Ovary (tissue), 9 donors: ENCODE measurements around the gene GRN. TPM values are rescaled to one million over a fixed set of nuclear protein-coding genes. Genes with fewer than 3 reads are reported as not detected.
"Not testable (repeated sequence)": the region's sequence is repeated elsewhere in the genome, so short reads cannot be mapped to it uniquely, and the experiment has no call there.

Experiments used
- DNase-seq, 5 donors: peaks; one replicate each; pipeline ENCODE4 v3.0.0-alpha.2; 2019 to 2020
- H3K27ac ChIP-seq, 2 donors: fragments of 200-600 bp; one replicate each; pipeline versions ENCODE4 v1.5.1 to v1.8.0; 2019 to 2022
- H3K27me3 ChIP-seq: fragments of 200-600 bp; one replicate; pipeline ENCODE4 v1.8.0; 2022
- H3K36me3 ChIP-seq: fragments of 200-600 bp; sonication (generic); one replicate; pipeline ENCODE4 v1.5.1; 2019
- H3K4me1 ChIP-seq: one replicate; pipeline ENCODE4 v1.8.1; 2013; ENCODE audit warnings: mild to moderate bottlenecking, moderate library complexity; ENCODE audit not compliant: insufficient read depth
- H3K4me3 ChIP-seq: fragments of 200-600 bp; sonication (generic); one replicate; pipeline ENCODE4 v1.5.1; 2017
- H3K9me3 ChIP-seq, 2 donors: fragments of 200-600 bp in 1 of 2; sonication (generic) in 1 of 2; one replicate each; pipeline versions ENCODE4 v1.5.1 to v1.8.1; 2013 to 2019; ENCODE audit warnings: mild to moderate bottlenecking in 1 of 2, moderate library complexity in 1 of 2
- CTCF ChIP-seq, 3 donors: fragments of 450-650 bp in 2 of 3; fragments of 200-600 bp in 1 of 3; IDR thresholded peaks; one replicate each; pipeline versions ENCODE4 v1.5.1 to v1.8.0; 2016 to 2022; ENCODE audit warnings: antibody characterized with exemption in 3 of 3, mild to moderate bottlenecking in 1 of 3
- EP300 ChIP-seq: sonication (generic); formaldehyde crosslinking; IDR thresholded peaks from one replicate; pipeline ENCODE4 v1.6.1; 2017; ENCODE audit warnings: antibody characterized with exemption
- POLR2A ChIP-seq: fragments of 450-650 bp; IDR thresholded peaks from one replicate; pipeline ENCODE4 v1.6.1; 2017; ENCODE audit warnings: antibody characterized with exemption, mild to moderate bottlenecking, moderate library complexity
- WGBS, 3 donors: extraction: QIAGEN DNeasy Blood & Tissue Kit in 1 of 3; methylation state at CpG; one replicate each; pipeline versions ENCODE4 v1.1.5 to v1.1.7; 2013 to 2017; 5-methylcytosine and 5-hydroxymethylcytosine counted together
- intact Hi-C, 4 donors: fragments of 100-400 bp; cut with DNase I; formaldehyde crosslinking; loops; one replicate each; pipeline versions ENCODE4 v1.11.0 to v1.15.1; 2022 to 2023
- polyA plus RNA-seq, 2 donors: library from polyadenylated mRNA; stranded (reverse); fragments of 200-250 nt in 1 of 2; fragments of 350-450 nt in 1 of 2; fragmentation: Illumina TruSeq in 1 of 2; extraction: RNeasy Lipid Tissue Mini Kit (QIAGEN cat#74804) in 1 of 2; gene quantifications; one replicate each; pipeline ENCODE4 v1.2.3, GENCODE V29; 2013 to 2014
- total RNA-seq, 7 donors: library from RNA; depleted of rRNA in 2 of 7; stranded (reverse); fragments of >200 nt in 2 of 7; fragmentation: NEBNext Ultra II Directional in 3 of 7; extraction: Animal tissue kit (Norgen Biotek cat#: 25700) in 3 of 7; gene quantifications; one replicate each; pipeline versions ENCODE4 v1.1.0 to v1.2.4, GENCODE V29; 2016 to 2023
- donor health status: DM: no; HTN: no; CAD: no; lungs with moderate emphysema.
- donor health status: DM: no; HTN: no; CAD: no.
- donor health status: Bipolar disorder and iron deficiency.
- donor health status: DM: yes; HTN: yes; CAD: no.
- donor health status: DM: no; HTN: no; CAD: no.
- donor health status: DM: yes; HTN: yes; CAD: no.

Gene GRN
- total and polyA plus RNA-seq, 9 donors: 70.6 to 173 (median 88.2) TPM

- 0 to 1% (median 1%) methylated on average over 34 to 45 of the region's 45 CpGs for WGBS, 3 donors
- H3K9me3 ChIP-seq: no peaks in the 10 kb centered on the region
- peak in 1 of 5 donors; percentile 60 for DNase-seq
- no peaks in the 10 kb centered on the region for H3K36me3 ChIP-seq
- peak overlapping the region; percentile 47 to 72 for H3K27ac ChIP-seq
- peaks cover 7% of the 10 kb centered on the region for H3K4me1 ChIP-seq
- peak overlapping the region; percentile 59 for H3K4me3 ChIP-seq
- intact Hi-C loops: no loop called here
- no peaks in the 10 kb centered on the region for H3K27me3 ChIP-seq
- TF ChIP-seq POLR2A: no peak
- TF ChIP-seq CTCF (IDR thresholded peaks at IDR 0.05): no peak
- no peak for TF ChIP-seq EP300
Observed at GRCh38 chr17:44362949-44363612, 18.0 kb downstream of the GRN start.

GRCh38 chr17:44363613-44364159 is 18.6 kb downstream of the GRN start, which contains the start of gene FAM171A2:
Gene FAM171A2 (minus strand): TSS chr17:44363853. CDS start chr17:44363714, 139 bp downstream.
- Histone ChIP-seq H3K27ac (peak within 1 kb of the TSS; percentile 47 to 72), H3K36me3 (no peaks in the 10 kb centered on the region), H3K27me3 (no peaks in the 10 kb centered on the region), H3K9me3 (no peaks in the 10 kb centered on the region), H3K4me1 (peaks cover 7% of the 10 kb centered on the region), H3K4me3 (peak within 1 kb of the TSS; percentile 59)
- TF ChIP-seq EP300 (no peak), POLR2A (peak; percentile 38), CTCF (IDR thresholded peaks at IDR 0.05) (peak; percentile 44 to 84 (median 76))
- intact Hi-C loops: no loop called here
- 0 to 2% (median 1%) methylated on average over 5 to 63 of the region's 63 CpGs for WGBS, 3 donors
- DNase-seq: peak; percentile 66 to 85 (median 75)

- H3K27me3 ChIP-seq, H3K36me3 ChIP-seq, intact Hi-C loops, H3K4me3 ChIP-seq, H3K27ac ChIP-seq, H3K9me3 ChIP-seq, H3K4me1 ChIP-seq, DNase-seq: not testable (repeated sequence)
- 81 to 88% (median 88%) methylated on average over 5 of the region's 5 CpGs for WGBS, 3 donors
Observed at GRCh38 chr17:44365051-44365450, 19.9 kb downstream of the GRN start.

GRCh38 chr17:44367231-44367979 is 22.3 kb downstream of the GRN start:
- Histone ChIP-seq H3K9me3 (no peaks in the 10 kb centered on the region), H3K36me3 (no peaks in the 10 kb centered on the region), H3K4me1 (no peaks in the 10 kb centered on the region), H3K27ac (no peak overlapping the region), H3K4me3 (no peak overlapping the region), H3K27me3 (no peaks in the 10 kb centered on the region)
- intact Hi-C loops: no loop called here
- TF ChIP-seq POLR2A: no peak
- no peak for TF ChIP-seq CTCF (IDR thresholded peaks at IDR 0.05)
- TF ChIP-seq EP300: no peak
- DNase-seq: no peak
- WGBS, 3 donors: 54 to 62% (median 54%) methylated on average over 7 of the region's 7 CpGs

- H3K9me3 ChIP-seq, H3K36me3 ChIP-seq, H3K27ac ChIP-seq, intact Hi-C loops, H3K27me3 ChIP-seq, DNase-seq, H3K4me3 ChIP-seq, H3K4me1 ChIP-seq: not testable (repeated sequence)
- WGBS, 3 donors: 90 to 93% (median 91%) methylated on average over 33 to 42 of the region's 42 CpGs
Observed at GRCh38 chr17:44368391-44369243, 23.5 kb downstream of the GRN start.

GRCh38 chr17:44369414-44370023 is 24.4 kb downstream of the GRN start:
- H3K4me1 ChIP-seq, DNase-seq, H3K36me3 ChIP-seq, H3K27me3 ChIP-seq, intact Hi-C loops, H3K4me3 ChIP-seq, H3K27ac ChIP-seq, H3K9me3 ChIP-seq: not testable (repeated sequence)
- 36 to 50% (median 37%) methylated on average over 17 of the region's 17 CpGs for WGBS, 3 donors
